ENCODE results near the gene KRTAP10-10. TPM values are rescaled to one million over a fixed set of nuclear protein-coding genes. Genes with fewer than 3 reads are reported as not detected.
"Not testable (repeated sequence)": the region's sequence is repeated elsewhere in the genome, so short reads cannot be mapped to it uniquely, and the experiment has no call there.

KRTAP10-10 gene
- total RNA-seq, 1 donor from 2014 or later, result not detected

- H2AFZ ChIP-seq (ENCODE audit: low read depth, low read length), result no peak overlapping the region
- Mint-ChIP-seq H3K4me1 (ENCODE audit: low read depth, unreplicated experiment) (peaks cover 7% of the 10 kb centered on the region), H3K4me3 (ENCODE audit: unreplicated experiment) (peak overlapping the region; percentile 40), H3K27ac (ENCODE audit: unreplicated experiment) (peak overlapping the region; percentile 11), H3K27me3 (ENCODE audit: low read depth, unreplicated experiment) (peaks cover 23% of the 10 kb centered on the region), H3K9me3 (ENCODE audit: unreplicated experiment) (peaks cover 29% of the 10 kb centered on the region), H3K36me3 (ENCODE audit: low read depth, unreplicated experiment) (peaks cover 2% of the 10 kb centered on the region)
- no peaks in the 10 kb centered on the region for H3K9me3 ChIP-seq (ENCODE audit: insufficient read depth, low read depth, low read length)
- FAIRE-seq (no peak), DNase-seq (ENCODE audit: low read depth) (no peak)
- H3K27ac ChIP-seq (ENCODE audit: low read depth, low read length), result no peak overlapping the region
- TF ChIP-seq CTCF (IDR thresholded peaks at IDR 0.05; ENCODE audit: insufficient read depth, low read depth, low read length) (no peak), EZH2 (IDR thresholded peaks at IDR 0.05; ENCODE audit: insufficient read depth, low read length) (no peak)
- H3K4me1 ChIP-seq (ENCODE audit: insufficient read depth, low read length), result no peaks in the 10 kb centered on the region
- H3K4me3 ChIP-seq (ENCODE audit: insufficient read depth, low read depth, low read length), result no peak overlapping the region
- no peaks in the 10 kb centered on the region for H3K27me3 ChIP-seq (ENCODE audit: insufficient read depth, low read length)
- H3K79me2 ChIP-seq (ENCODE audit: insufficient read depth, low read length), result no peaks in the 10 kb centered on the region
- no peak overlapping the region for H3K4me2 ChIP-seq (ENCODE audit: low read length)
- H4K20me1 ChIP-seq (ENCODE audit: insufficient read depth, low read length), result no peaks in the 10 kb centered on the region
- no peaks in the 10 kb centered on the region for H3K36me3 ChIP-seq (ENCODE audit: insufficient read depth, low read length)
- H3K9ac ChIP-seq (ENCODE audit: low read length), result no peak overlapping the region
Measured at GRCh38 chr21:44658913-44659595, 21.9 kb downstream of the KRTAP10-10 start.

- H3K4me2 ChIP-seq (ENCODE audit: low read length), result not testable (repeated sequence)
Measured at GRCh38 chr21:44661567-44661966, 24.4 kb downstream of the KRTAP10-10 start.

GRCh38 chr21:44664691-44665090 is 27.5 kb downstream of the KRTAP10-10 start:
- no peak overlapping the region for H3K27ac Mint-ChIP-seq (ENCODE audit: unreplicated experiment)
- no peak for DNase-seq (ENCODE audit: low read depth)
- H3K4me3 Mint-ChIP-seq (ENCODE audit: unreplicated experiment), result no peak overlapping the region

More at GRCh38 chr21:44661567-44661966, 24.4 kb downstream of the KRTAP10-10 start:
- Mint-ChIP-seq H3K9me3 (ENCODE audit: unreplicated experiment) (peaks cover 15% of the 10 kb centered on the region), H3K27me3 (ENCODE audit: low read depth, unreplicated experiment) (peaks cover 19% of the 10 kb centered on the region)
- not testable (repeated sequence) for H3K4me3 Mint-ChIP-seq (ENCODE audit: unreplicated experiment); H3K4me3 ChIP-seq (ENCODE audit: insufficient read depth, low read depth, low read length); H3K4me1 Mint-ChIP-seq (ENCODE audit: low read depth, unreplicated experiment); H3K27me3 ChIP-seq (ENCODE audit: insufficient read depth, low read length); H3K36me3 Mint-ChIP-seq (ENCODE audit: low read depth, unreplicated experiment); FAIRE-seq; H3K9ac ChIP-seq (ENCODE audit: low read length); H3K36me3 ChIP-seq (ENCODE audit: insufficient read depth, low read length); H3K27ac Mint-ChIP-seq (ENCODE audit: unreplicated experiment); H3K9me3 ChIP-seq (ENCODE audit: insufficient read depth, low read depth, low read length); H3K79me2 ChIP-seq (ENCODE audit: insufficient read depth, low read length); H3K4me1 ChIP-seq (ENCODE audit: insufficient read depth, low read length); H2AFZ ChIP-seq (ENCODE audit: low read depth, low read length); DNase-seq (ENCODE audit: low read depth); H4K20me1 ChIP-seq (ENCODE audit: insufficient read depth, low read length); H3K27ac ChIP-seq (ENCODE audit: low read depth, low read length)

More at GRCh38 chr21:44664691-44665090, 27.5 kb downstream of the KRTAP10-10 start:
- Mint-ChIP-seq H3K36me3 (ENCODE audit: low read depth, unreplicated experiment) (no peaks in the 10 kb centered on the region), H3K4me1 (ENCODE audit: low read depth, unreplicated experiment) (no peaks in the 10 kb centered on the region), H3K27me3 (ENCODE audit: low read depth, unreplicated experiment) (peaks cover 10% of the 10 kb centered on the region), H3K9me3 (ENCODE audit: unreplicated experiment) (peaks cover 14% of the 10 kb centered on the region)
- Histone ChIP-seq H3K9ac (ENCODE audit: low read length) (no peak overlapping the region), H3K4me3 (ENCODE audit: insufficient read depth, low read depth, low read length) (no peak overlapping the region), H2AFZ (ENCODE audit: low read depth, low read length) (no peak overlapping the region), H3K9me3 (ENCODE audit: insufficient read depth, low read depth, low read length) (peaks cover 4% of the 10 kb centered on the region), H3K4me1 (ENCODE audit: insufficient read depth, low read length) (no peaks in the 10 kb centered on the region), H3K4me2 (ENCODE audit: low read length) (no peak overlapping the region), H3K27me3 (ENCODE audit: insufficient read depth, low read length) (no peaks in the 10 kb centered on the region), H3K36me3 (ENCODE audit: insufficient read depth, low read length) (no peaks in the 10 kb centered on the region), H4K20me1 (ENCODE audit: insufficient read depth, low read length) (no peaks in the 10 kb centered on the region), H3K27ac (ENCODE audit: low read depth, low read length) (no peak overlapping the region), H3K79me2 (ENCODE audit: insufficient read depth, low read length) (no peaks in the 10 kb centered on the region)
- no peak for FAIRE-seq
- TF ChIP-seq CTCF (IDR thresholded peaks at IDR 0.05; ENCODE audit: insufficient read depth, low read depth, low read length), result no peak
- no peak for TF ChIP-seq EZH2 (IDR thresholded peaks at IDR 0.05; ENCODE audit: insufficient read depth, low read length)

Data from astrocyte (in vitro differentiated cells and primary cell).